Body of pancreas (tissue), 4 donors: ENCODE measurements around the gene ORAI1.
"Not testable (repeated sequence)": the region's sequence is repeated elsewhere in the genome, so short reads cannot be mapped to it uniquely, and the experiment has no call there.

Experiments used
- POLR2A ChIP-seq, 3 donors: fragments of 450-650 bp; IDR thresholded peaks; one replicate each; pipeline ENCODE4 v1.6.1; 2016; ENCODE audit warnings: antibody characterized with exemption in 3 of 3, mild to moderate bottlenecking in 2 of 3
- TF ChIP-seq, protein P1 (sequence below), 7 experiments: fragments of 450-650 bp in 4 of 7; fragments of 200-600 bp in 3 of 7; sonication (generic) in 3 of 7; IDR thresholded peaks; one replicate each; pipeline ENCODE4 v1.5.1; 2016 to 2019; ENCODE audit warnings: antibody characterized with exemption in 7 of 7

DNA sequence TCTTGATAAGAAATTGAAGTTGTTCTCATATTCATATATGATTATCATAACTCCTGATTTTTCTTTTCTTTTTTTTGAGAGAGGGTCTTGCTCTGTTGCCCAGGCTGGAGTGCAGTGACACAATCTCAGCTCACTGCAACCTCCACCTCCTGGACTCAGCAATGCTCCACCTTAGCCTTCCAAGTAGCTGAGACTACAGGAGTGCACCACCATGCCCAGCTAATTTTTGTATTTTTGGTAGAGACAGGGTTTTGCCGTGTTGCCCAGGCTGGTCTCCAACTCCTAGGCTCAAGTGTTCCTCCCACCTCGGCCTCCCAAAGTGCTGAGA is 43.0 kb upstream of the ORAI1 start:
- TF ChIP-seq, protein P1, sequence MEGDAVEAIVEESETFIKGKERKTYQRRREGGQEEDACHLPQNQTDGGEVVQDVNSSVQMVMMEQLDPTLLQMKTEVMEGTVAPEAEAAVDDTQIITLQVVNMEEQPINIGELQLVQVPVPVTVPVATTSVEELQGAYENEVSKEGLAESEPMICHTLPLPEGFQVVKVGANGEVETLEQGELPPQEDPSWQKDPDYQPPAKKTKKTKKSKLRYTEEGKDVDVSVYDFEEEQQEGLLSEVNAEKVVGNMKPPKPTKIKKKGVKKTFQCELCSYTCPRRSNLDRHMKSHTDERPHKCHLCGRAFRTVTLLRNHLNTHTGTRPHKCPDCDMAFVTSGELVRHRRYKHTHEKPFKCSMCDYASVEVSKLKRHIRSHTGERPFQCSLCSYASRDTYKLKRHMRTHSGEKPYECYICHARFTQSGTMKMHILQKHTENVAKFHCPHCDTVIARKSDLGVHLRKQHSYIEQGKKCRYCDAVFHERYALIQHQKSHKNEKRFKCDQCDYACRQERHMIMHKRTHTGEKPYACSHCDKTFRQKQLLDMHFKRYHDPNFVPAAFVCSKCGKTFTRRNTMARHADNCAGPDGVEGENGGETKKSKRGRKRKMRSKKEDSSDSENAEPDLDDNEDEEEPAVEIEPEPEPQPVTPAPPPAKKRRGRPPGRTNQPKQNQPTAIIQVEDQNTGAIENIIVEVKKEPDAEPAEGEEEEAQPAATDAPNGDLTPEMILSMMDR (IDR thresholded peaks at IDR 0.05) = not testable (repeated sequence)
- not testable (repeated sequence) for TF ChIP-seq POLR2A (IDR thresholded peaks at IDR 0.05)
